ENCODE results near the gene OR5V1. TPM values are rescaled to one million over a fixed set of nuclear protein-coding genes. Genes with fewer than 3 reads are reported as not detected.
"Not testable (repeated sequence)": the region's sequence is repeated elsewhere in the genome, so short reads cannot be mapped to it uniquely, and the experiment has no call there.

OR5V1 gene
- total RNA-seq, 3 donors from 2014 or later (not counting 1 experiment from before 2014, with no cell fraction given): not detected

GRCh38 chr6:29355603-29356002 lies 13.1 kb downstream of the OR5V1 start:
- DNase-seq (no peak), ATAC-seq (no peak)
- no peak overlapping the region for H3K27ac ChIP-seq (ENCODE audit: low read length)
- no peak overlapping the region for H3K27ac Mint-ChIP-seq
- H3K9me3 ChIP-seq (ENCODE audit: control insufficient read depth, insufficient read depth, low read length): no peaks in the 10 kb centered on the region
- no peaks in the 10 kb centered on the region for H3K4me1 Mint-ChIP-seq
- H3K9me3 Mint-ChIP-seq: peaks cover 0 to 3% of the 10 kb centered on the region in 2 donors
- H3K4me3 ChIP-seq (ENCODE audit: low read length): no peak overlapping the region
- H3K36me3 Mint-ChIP-seq: peaks cover 9% of the 10 kb centered on the region
- H3K36me3 ChIP-seq (ENCODE audit: control insufficient read depth, insufficient read depth, low read length): no peaks in the 10 kb centered on the region
- H3K4me3 Mint-ChIP-seq: no peak overlapping the region
- no peak for TF ChIP-seq CTCF (IDR thresholded peaks at IDR 0.05)
- H3K27me3 Mint-ChIP-seq (ENCODE audit: low read depth in 2 of 2): peaks cover 16 to 46% of the 10 kb centered on the region in 2 donors
- intact Hi-C loops (cut with micrococcal nuclease): no loop called here
- 45% methylated on average over 1 of the region's 1 CpG for WGBS (ENCODE audit: insufficient coverage)
- H3K4me1 ChIP-seq (ENCODE audit: control insufficient read depth, insufficient read depth, low read length): no peaks in the 10 kb centered on the region
- peaks cover 4% of the 10 kb centered on the region for H3K27me3 ChIP-seq (ENCODE audit: control insufficient read depth, insufficient read depth, low read length)

- Histone ChIP-seq H3K27me3 (ENCODE audit: control insufficient read depth, insufficient read depth, low read length) (peaks cover 4% of the 10 kb centered on the region), H3K27ac (ENCODE audit: low read length) (no peak overlapping the region), H3K9me3 (ENCODE audit: control insufficient read depth, insufficient read depth, low read length) (no peaks in the 10 kb centered on the region), H3K4me1 (ENCODE audit: control insufficient read depth, insufficient read depth, low read length) (no peaks in the 10 kb centered on the region), H3K4me3 (ENCODE audit: low read length) (no peak overlapping the region), H3K36me3 (ENCODE audit: control insufficient read depth, insufficient read depth, low read length) (no peaks in the 10 kb centered on the region)
- TF ChIP-seq CTCF (IDR thresholded peaks at IDR 0.05): no peak
- ATAC-seq (no peak), DNase-seq (no peak)
- peaks cover 2 to 3% of the 10 kb centered on the region in 2 donors for H3K9me3 Mint-ChIP-seq
- peaks cover 16 to 45% of the 10 kb centered on the region in 2 donors for H3K27me3 Mint-ChIP-seq (ENCODE audit: low read depth in 2 of 2)
- intact Hi-C loops (cut with micrococcal nuclease): no loop called here
- H3K4me3 Mint-ChIP-seq: no peak overlapping the region
- H3K36me3 Mint-ChIP-seq: peaks cover 9% of the 10 kb centered on the region
- H3K4me1 Mint-ChIP-seq: no peaks in the 10 kb centered on the region
- no peak overlapping the region for H3K27ac Mint-ChIP-seq
Measured at GRCh38 chr6:29354980-29355379, 13.7 kb downstream of the OR5V1 start.

GRCh38 chr6:29349348-29349747 lies 19.3 kb downstream of the OR5V1 start:
- H3K27me3 Mint-ChIP-seq (ENCODE audit: low read depth in 2 of 2): peaks cover 11 to 31% of the 10 kb centered on the region in 2 donors
- H3K27me3 ChIP-seq (ENCODE audit: control insufficient read depth, insufficient read depth, low read length); H3K4me1 Mint-ChIP-seq; intact Hi-C loops (cut with micrococcal nuclease); H3K27ac Mint-ChIP-seq; DNase-seq; H3K4me3 Mint-ChIP-seq; ATAC-seq; H3K4me3 ChIP-seq (ENCODE audit: low read length); H3K36me3 ChIP-seq (ENCODE audit: control insufficient read depth, insufficient read depth, low read length); H3K36me3 Mint-ChIP-seq; H3K9me3 ChIP-seq (ENCODE audit: control insufficient read depth, insufficient read depth, low read length); H3K4me1 ChIP-seq (ENCODE audit: control insufficient read depth, insufficient read depth, low read length); H3K9me3 Mint-ChIP-seq; H3K27ac ChIP-seq (ENCODE audit: low read length): not testable (repeated sequence)
- WGBS (ENCODE audit: insufficient coverage): 100% methylated on average over 2 of the region's 3 CpGs

- Histone ChIP-seq H3K9me3 (ENCODE audit: control insufficient read depth, insufficient read depth, low read length) (no peaks in the 10 kb centered on the region), H3K4me3 (ENCODE audit: low read length) (no peak overlapping the region), H3K27me3 (ENCODE audit: control insufficient read depth, insufficient read depth, low read length) (peaks cover 2% of the 10 kb centered on the region), H3K4me1 (ENCODE audit: control insufficient read depth, insufficient read depth, low read length) (no peaks in the 10 kb centered on the region), H3K36me3 (ENCODE audit: control insufficient read depth, insufficient read depth, low read length) (no peaks in the 10 kb centered on the region), H3K27ac (ENCODE audit: low read length) (no peak overlapping the region)
- TF ChIP-seq CTCF (IDR thresholded peaks at IDR 0.05): no peak
- Mint-ChIP-seq H3K27me3 (ENCODE audit: low read depth in 2 of 2) (peaks cover 5 to 7% of the 10 kb centered on the region in 2 donors), H3K4me3 (no peak overlapping the region), H3K9me3 (peaks cover 2% of the 10 kb centered on the region in 2 donors), H3K4me1 (no peaks in the 10 kb centered on the region), H3K36me3 (no peaks in the 10 kb centered on the region), H3K27ac (no peak overlapping the region)
- DNase-seq (no peak), ATAC-seq (no peak)
- intact Hi-C loops (cut with micrococcal nuclease): no loop called here
- WGBS (ENCODE audit: insufficient coverage): 72% methylated on average over 2 of the region's 3 CpGs
Measured at GRCh38 chr6:29345380-29345779, 23.3 kb downstream of the OR5V1 start.
